Transverse colon (tissue), 3 donors: ENCODE data around the gene VSTM4.

Experiments
- EP300 ChIP-seq: sonication (generic); formaldehyde crosslinking; IDR thresholded peaks from one replicate; pipeline ENCODE4 v1.6.1; 2017; ENCODE audit warnings: antibody characterized with exemption, low read depth
- POLR2AphosphoS5 ChIP-seq, 3 donors: sonication (generic); formaldehyde crosslinking; IDR thresholded peaks; one replicate each; pipeline ENCODE4 v1.6.1; 2016; ENCODE audit warnings: antibody characterized with exemption in 3 of 3

GRCh38 chr10:49038711-49039110 is 76.6 kb downstream of the VSTM4 start:
- no peak for TF ChIP-seq EP300
- no peak for TF ChIP-seq POLR2AphosphoS5 (IDR thresholded peaks at IDR 0.05)
